Measurements from ENCODE around the gene FAM221B.

Gene FAM221B

DNA sequence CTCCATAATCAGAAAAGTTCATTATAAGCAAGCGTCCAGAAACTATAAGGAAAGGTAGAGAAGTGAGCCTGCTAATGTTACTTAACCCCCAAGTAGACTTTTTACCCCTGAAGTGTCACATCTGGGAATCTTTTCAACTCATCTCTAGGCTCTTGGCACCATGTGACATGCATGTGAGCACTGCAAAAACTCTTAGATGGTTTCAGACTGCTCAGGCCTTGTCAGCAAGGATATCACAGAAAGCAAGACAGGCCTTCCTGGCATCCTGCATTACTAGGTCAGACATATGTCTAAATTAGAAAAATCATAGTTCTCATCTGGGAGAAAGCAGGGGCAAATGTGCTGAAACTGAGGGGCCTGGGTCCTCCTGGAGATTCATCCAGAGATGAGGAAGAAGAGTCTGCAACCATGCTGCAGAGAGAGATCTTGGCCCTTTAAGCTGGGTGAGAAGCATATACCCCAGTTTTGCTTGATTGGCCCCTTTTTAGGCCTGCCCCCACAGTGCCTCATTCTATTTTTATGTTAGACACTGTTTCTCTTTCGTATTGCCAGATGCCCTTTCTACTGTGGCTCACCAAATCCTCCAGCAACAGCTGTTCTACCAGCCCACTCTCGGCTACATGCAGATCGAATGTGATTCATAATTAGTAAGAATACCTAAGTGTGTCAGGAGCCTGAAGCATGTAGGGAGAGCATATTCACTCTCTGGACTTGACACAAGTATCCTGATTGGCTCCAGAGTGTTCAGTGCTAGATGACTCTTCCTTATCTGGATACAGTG is 19.4 kb upstream of the FAM221B start:
- no peak for DNase-seq (ENCODE audit: low read depth, low spot score)

DNA sequence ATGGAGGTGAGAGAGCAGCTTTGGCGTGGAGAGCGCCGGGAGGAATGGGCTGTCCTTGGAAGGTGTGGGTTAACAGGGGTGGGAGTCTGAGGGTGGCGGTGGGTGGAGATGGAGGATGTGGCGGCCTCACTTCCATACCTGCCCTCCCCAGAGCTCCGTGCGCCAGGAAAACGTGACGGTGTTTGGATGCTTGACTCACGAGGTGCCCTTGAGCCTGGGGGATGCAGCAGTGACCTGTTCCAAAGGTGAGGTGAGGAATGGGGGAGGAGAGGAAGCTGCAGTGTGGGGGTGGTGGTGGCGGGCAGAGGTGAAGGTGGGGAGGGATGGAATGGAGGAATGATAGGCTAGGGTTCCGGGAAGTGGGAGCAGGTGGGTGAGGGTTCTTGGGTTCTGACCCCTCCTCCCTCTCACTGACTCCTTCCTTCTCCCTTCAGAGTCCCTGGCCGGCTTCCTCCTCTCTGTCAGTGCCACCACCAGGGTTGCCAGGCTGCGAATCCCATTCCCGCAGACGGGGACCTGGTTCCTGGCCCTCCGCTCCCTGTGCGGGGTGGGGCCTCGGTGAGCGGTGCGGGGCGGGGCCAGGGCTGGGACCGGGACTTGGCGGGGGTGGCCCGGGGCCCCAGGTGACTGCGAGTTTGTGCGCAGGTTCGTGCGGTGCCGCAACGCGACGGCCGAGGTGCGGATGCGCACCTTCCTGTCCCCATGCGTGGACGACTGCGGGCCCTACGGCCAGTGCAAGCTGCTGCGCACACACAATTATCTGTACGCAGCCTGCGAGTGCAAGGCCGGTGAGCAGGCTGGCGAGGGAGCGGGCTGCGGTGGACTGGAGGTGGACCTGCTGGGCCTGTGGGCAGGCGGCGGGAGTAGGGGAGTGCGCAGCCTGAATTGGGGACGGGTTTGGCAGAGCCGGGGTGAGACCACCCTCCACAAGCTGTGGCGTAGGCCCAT is 17.6 kb upstream of the FAM221B start:
- DNase-seq (ENCODE audit: low read depth, low spot score) = no peak

DNA sequence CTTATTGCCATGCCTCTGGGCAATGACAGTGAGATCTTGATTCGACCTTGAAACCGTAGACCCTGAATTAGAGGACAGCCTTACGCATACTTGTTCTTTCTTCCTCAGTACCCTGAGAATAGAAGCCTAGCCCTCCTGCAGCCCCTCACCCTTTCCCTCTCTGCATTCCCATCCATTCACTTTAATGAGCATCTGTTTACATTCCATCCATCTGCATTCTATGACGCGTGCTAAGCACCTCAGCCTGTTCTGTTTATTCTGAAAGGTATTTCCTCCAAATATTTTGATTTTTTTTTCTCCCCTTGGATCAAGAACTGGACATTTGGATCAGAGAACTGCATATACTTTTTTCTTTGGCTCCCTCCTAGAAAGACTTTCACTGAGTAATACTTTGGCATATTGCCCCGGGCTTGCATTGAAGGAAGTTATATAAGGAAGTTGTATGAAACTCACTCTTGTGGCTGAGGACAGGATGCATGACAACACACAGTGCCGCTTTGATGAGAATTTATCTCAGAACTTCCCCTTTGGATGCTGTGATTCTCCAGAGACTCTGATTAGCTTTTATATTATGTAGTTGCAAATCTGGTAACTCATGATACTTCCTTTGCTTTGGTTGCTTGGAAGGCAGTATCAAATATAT is 16.2 kb upstream of the FAM221B start:
- DNase-seq (ENCODE audit: low read depth, low spot score) = no peak

DNA sequence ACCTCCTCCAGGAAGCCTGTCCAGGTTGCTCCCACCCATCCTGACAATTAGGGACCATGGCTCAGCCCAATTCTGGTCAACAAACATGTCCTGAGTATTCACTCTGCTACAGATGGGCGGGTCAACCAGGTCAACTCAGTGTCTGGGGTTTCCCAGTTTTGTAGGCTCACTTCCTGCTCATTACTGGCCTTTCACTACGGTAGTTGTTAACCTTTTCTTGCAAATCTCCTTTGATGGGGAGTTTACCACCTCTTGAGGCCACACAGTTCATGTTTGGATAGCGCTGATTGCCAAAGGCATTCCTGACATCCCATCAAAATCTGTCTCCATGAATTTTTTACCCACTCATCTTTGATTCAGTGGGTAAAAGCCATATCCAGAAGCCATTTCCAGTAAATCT is 14.3 kb upstream of the FAM221B start:
- no peak for DNase-seq (ENCODE audit: low read depth, low spot score)

DNA sequence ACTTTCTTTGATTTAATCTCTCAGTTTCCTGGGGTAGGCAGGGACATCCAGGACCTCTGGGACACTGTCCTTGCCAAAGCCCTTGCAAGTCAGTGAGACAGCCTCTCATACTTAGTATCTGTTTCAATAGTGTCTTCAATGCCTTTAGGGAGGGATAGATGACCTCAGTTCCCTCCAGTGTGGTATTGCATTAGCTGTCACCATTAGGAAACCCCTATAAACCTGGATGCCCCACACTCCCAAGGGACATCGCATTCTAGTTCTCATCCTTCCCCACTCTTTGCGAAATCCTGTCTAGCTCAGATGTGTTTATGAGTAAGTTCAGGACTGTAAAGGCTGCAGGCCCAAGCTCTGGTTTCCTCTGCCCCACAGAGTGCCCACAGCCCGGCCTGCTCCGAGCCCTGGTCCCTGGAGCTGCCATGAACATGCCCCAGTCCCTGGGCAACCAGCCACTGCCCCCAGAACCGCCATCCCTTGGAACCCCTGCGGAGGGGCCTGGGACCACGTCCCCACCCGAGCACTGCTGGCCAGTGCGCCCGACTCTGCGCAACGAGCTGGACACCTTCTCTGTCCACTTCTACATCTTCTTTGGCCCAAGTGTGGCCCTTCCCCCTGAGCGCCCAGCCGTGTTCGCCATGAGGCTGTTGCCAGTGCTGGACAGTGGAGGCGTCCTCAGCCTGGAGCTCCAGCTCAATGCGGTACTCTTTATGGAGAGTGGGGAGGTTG is 13.7 kb upstream of the FAM221B start:
- DNase-seq (ENCODE audit: low read depth, low spot score) = no peak

DNA sequence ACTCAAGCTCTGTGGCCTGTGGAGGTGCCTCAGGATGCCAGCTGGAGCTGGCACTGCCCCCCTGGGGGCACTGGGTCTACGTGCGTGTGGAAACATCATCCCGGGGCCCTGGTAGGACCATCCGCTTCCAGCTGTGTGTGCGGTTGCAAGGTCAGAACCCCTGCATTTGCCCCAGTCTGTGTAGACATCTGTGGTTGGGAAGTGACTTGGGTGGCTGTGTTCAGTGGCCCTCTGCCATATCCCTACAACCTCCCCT is 13.0 kb upstream of the FAM221B start:
- no peak for DNase-seq (ENCODE audit: low read depth, low spot score)

DNA sequence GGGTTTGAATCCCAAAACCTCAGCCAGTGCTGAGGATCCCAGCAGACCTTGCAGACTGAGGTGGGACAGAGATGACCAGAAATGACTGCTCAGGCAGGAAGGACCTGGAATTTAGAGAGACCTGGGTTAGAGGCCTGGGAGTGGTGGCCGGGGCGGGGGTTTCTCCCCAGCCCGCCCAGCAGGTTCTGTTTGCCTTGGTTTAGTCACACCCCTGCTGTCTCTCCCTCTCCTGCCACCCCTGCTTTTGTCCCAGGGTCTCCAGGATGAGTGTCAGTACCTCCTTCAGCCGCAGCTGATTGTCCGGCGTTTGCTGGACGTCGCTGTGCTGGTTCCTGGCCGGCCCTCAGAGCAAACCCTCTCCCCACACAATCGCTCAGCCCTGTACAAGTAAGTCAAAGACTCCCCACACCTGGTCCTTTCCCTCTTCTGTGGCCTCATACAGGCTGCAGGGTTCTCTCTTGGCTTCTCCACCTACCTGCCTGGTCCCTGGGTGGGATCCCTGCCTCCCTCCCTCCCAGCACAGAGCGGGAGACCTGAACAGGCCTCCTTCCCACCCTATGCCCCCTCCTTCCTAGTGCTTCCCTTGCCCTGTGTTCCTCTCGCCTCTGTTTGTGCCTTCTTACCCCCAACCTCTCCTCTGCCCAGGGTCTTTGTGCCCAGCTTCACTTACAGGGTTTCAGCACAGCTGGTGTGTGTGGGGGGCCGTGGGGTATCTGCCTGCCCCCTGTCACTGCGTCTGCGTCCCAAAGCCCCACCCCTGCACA is 12.5 kb upstream of the FAM221B start:
- no peak for DNase-seq (ENCODE audit: low read depth, low spot score)

DNA sequence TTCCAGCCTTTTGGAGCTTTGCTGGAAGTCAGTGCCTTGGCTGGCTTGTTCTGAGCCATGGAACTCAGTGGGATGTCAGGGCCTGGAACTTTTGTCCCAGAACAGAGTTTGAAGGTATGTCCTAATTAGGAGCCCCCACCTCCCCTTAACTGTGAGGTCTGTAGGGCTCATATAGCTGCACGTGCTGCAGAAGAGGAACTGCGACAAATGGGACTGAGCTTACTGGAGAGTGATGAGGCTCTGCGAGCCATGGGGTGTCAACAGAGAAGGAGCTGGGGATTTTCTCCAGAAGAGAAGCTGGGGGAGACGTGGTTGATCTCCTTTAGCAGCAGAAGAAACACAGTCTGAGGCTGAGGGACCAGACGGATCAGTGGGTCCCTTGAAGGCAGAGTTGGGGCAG is 11.4 kb upstream of the FAM221B start:
- DNase-seq (ENCODE audit: low read depth, low spot score) = no peak

DNA sequence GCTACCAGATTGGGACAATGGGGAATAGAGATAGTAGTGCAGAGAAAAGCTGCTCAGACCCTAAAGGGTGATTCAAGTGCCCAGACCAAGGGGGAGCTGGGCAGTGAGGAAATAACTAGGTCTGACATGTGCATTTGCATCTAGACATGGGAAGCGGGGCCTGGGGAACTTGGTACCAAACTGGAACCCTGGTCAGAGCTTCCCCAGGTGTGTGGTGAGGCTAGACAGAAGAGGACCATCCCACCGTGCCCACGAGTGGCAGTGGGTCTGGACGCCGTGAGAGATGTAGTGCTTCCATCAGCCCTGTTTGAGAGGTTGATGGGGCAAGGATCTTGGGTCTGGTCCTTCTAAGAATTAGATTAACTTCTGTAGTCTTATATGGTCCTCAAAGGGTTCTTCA is 8.1 kb upstream of the FAM221B start:
- no peak for DNase-seq (ENCODE audit: low read depth, low spot score)

DNA sequence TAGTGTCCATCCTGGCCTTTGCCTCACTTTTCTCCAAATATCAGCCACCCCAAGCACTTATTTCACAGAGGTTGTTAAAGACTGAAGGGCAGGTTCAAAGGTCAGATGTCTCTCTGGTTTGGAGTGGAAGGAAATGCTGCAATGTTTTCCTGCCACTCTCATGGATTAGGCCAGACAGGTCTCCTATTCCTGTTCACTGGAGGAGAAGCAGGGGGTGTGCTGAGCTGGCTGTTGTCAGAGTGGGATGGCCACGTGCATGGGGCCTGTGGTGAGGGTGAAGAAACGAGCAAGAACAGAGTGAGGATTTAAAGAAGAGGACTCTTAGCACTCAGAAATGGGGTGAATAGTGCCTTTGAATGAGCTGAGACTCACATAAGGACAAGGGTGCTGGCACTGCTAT is 7.2 kb upstream of the FAM221B start:
- no peak for DNase-seq (ENCODE audit: low read depth, low spot score)

DNA sequence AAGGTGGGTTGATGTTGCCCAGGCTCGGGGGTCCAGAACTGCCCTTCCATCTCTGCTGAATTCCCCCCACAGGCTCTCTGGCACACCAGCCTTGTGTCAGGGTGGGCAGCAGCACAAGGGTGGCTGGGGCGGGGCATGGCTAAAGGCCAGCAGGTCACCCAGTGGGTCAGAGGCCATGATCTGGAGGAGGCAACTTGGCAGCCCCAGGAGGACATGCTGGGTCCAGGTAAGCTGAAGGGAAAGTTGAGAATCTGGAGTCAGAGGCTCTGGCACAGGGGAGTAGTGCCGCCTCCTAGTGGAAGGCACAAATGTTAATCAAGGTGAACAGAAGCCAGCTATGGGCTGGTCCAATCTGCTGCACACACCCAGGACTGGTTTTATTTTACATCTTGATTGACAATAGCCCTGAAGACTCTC is 6.7 kb upstream of the FAM221B start:
- no peak for DNase-seq (ENCODE audit: low read depth, low spot score)

DNA sequence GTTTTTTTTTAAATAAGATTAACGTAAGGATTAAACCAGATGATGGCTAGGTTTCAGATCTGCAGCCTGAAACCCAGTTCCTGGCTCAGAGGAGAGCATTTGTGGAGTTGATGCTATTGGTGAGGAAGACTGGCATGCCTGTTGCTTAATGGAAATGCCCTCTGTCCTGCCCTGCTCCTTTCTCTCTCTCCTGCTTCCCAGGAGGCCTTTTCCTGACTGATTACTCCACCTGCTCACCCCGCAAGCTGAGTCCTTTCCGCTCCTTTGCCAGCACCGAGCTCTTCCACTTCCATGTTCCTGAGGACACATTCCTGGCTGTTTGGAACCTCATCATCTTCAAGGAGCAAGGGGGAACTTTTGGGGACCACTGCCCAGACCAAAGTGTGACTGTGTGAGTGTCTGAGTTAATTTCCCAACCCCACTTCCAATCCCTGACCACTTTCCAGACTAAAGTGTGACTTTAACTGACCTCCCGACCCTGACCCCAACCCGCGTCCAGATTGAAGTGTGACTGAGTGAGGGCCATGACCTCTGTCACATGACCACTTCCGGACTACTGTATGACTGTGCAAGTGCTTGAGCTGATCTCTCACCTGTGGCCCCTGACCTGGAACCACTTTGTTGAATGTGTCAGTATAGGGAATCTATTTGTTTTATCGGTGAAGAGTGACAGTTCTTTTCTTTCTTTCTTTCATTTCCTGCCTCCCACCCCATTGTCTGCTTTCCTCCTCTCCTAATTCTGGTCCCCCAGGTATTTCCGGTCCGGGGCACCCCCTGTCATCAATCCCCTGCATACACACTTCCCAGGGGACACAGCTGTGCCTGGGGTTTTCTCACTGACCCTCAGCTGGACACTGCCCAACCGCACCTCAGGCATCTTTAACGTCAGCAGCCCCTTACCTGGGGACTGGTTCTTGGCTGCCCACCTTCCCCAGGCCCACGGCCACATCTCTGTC is 6.0 kb upstream of the FAM221B start:
- no peak for DNase-seq (ENCODE audit: low read depth, low spot score)

DNA sequence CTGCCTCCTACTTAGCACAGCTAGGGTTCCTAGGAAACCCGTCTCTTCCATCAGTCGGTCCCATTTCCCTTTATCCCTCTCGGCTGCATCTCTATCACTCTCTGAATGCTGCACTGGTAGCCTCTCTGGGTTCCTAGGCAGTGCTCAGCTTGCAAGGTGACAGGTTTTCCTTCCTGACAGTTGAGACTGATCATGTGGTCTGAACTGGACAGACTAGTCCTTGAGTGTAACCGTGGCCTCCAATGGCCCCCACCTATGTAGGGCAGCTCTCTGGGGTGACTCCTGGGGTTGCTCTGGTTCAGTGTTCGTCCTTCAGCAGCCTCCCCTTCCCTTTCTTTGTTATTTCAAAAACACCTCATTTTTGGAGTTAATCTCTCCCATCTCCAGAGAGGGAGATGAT is 4.3 kb upstream of the FAM221B start:
- no peak for DNase-seq (ENCODE audit: low read depth, low spot score)

DNA sequence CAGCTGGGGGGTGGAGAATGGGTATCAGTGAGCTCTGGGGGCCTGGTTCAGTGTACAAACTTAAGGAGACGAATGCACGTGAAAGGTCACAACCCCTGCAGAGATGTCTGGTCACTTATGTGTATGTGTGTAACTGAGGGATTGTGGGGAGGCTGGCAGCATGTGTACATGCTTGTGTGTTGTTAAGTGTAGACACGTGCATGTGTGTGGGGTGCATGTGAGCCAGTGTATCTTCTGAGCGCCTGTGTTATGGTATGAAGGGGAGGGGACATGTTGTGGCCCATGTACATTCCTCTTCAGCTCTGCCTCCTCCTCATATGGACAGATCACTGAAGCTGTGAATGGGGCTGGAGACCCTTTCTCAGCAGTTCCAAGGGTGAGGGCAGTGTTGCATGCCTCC is 2.5 kb upstream of the FAM221B start:
- no peak for DNase-seq (ENCODE audit: low read depth, low spot score)

DNA sequence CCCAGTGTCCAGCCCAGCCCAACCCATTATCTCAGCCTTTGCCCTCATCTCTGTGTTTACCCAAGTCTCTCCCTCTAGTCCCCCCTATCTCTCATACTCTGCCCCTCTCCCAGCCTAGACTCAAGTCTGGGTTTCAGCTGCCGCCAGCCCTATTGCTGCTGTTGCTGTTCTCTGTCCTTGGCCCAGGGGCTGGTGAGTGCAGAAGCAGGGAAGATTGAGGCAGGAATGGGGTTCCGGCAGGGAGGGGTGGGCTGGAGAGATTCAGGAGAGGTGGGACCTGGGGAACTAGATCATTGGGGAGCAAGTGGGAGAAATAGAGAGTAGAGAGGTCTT is 1.2 kb upstream of the FAM221B start:
- DNase-seq (ENCODE audit: low read depth, low spot score) = no peak

DNA sequence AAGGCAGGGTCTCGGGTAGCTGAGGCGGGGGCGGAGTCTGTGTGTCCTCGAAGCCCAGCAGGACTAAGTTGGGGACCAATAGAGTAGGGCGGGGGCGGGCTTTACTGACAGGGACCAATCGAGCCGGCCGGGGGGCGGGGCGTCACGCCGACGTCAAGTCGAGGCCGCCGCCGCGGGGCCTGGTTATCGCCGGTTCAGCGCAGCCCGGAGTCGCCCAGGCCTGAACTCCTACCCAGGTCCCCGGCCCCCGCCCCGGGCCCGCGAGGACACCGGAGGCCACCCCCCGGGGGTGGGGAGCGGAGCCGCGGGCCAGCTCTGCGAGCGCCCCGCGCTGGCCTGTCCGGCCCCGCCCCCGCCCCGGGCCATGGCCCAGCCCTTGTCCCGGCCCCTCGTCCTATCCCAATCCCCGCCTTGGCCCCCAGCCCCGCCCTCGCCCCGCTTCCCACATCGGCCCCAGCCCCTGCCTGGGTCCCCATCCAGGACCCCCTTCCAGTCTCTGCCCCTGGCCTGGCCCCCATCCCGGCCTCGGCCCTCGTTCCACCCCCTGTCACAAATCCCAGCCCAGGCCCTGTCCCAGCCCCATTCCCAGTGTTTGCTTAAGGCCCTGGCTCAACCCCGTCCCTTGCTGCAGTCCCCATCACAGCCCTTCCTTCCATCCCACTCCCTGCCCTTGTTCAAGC is 692 bp upstream of the FAM221B start, which contains the start of gene TMEM8B:
Gene TMEM8B (plus strand): TSS at position 145 of the 680 bp plus-strand sequence. CDS start 220 bp downstream, at position 365.
- peak; percentile 88 for DNase-seq (ENCODE audit: low read depth, low spot score)

DNA sequence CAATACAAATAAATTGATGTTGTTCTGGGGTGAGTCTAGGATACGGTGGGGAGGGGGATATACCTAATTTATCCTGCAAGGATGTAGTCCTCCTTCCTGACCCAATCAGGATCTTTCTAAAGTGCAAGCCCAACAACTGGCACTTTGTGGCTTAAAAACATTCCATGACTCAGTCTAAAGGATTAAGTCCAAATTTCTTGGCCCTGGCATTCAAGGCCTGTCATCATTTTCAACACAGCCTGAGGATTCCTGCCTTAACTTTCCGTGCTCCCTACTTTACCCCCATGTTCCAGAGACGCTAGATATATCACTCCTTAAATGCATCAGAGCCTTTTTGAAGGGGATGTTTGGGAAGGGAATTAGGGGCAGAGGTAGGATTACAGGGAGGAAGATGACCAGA is 1.0 kb downstream of the FAM221B start:
- DNase-seq (ENCODE audit: low read depth, low spot score) = no peak

DNA sequence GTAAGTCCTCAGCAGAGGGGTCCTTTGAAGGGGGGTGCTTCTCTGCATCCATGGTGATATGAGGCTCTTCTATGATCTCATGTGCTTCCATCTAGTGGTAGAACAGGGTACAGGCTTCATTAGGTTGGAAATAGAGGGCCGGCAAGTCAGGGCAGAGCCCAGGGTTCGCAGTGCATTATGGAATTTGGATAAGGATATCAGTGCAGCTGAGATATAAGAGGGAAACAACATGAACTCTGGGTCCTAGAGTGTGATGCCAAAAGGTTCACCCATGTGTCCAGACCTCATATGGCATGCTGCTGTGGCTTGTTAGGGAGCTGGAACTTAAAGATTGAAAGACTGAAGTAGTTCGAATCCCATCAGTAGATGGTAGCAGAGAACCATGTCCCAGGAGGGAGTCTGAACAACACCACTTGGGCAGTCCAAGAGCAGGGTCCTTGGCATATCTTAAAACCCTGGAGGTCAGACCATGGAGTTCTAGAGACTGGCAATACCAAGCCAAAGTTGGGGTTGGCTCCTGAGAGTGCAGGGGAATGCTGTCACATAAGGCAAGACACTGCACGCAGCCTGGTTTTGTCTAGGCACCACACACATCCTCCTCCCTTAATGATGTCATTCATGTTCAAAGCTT is 2.3 kb downstream of the FAM221B start:
- no peak for DNase-seq (ENCODE audit: low read depth, low spot score)

DNA sequence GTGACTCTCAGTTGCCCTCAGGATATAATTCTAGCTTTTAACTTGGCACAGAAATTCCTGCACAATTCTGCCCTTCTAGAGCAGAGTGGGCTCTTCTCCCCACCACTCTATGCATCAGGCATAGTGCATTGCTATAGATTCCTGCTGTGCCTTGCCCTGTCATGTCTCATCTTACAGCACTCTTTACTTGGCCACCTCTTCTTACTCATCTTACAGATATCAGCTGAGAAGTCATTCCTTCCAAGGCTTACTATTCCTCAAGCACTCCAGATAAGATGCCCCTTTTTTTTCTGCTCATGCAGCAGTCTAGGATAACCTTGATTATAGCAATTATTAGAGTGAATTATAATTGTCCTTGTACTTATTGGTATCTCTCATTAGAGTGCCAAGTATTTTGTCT is 5.6 kb downstream of the FAM221B start:
- DNase-seq (ENCODE audit: low read depth, low spot score) = no peak
